GM21825 (cell line): Measurements from ENCODE around the gene CXCL14.

Source experiments
- ATAC-seq: cut with Tn5 transposase; IDR thresholded peaks from one replicate; pipeline ENCODE4 v1.9.1; 2021; ENCODE audit warnings: mild to moderate bottlenecking, moderate library complexity; ENCODE audit not compliant: unreplicated experiment

CXCL14 gene

GRCh38 chr5:135578685-135579341, at the start of gene CXCL14:
TSS of gene CXCL14 (minus strand) at chr5:135578991. CDS start at chr5:135578778, 213 bp downstream.
- no peak for ATAC-seq

GRCh38 chr5:135626636-135627035, 47.8 kb upstream of the CXCL14 start:
- no peak for ATAC-seq

- no peak for ATAC-seq
These were observed 47.2 kb upstream of the CXCL14 start for GRCh38 chr5:135625961-135626360.

- ATAC-seq = no peak
These were observed 46.7 kb upstream of the CXCL14 start for GRCh38 chr5:135625486-135625885.

GRCh38 chr5:135625061-135625460, 46.3 kb upstream of the CXCL14 start:
- ATAC-seq = no peak

GRCh38 chr5:135623186-135623715, 44.5 kb upstream of the CXCL14 start:
- no peak for ATAC-seq

- no peak for ATAC-seq
These were observed 36.9 kb upstream of the CXCL14 start for GRCh38 chr5:135615581-135616260.

GRCh38 chr5:135615171-135615570, 36.4 kb upstream of the CXCL14 start:
- no peak for ATAC-seq

GRCh38 chr5:135609981-135610380, 31.2 kb upstream of the CXCL14 start:
- no peak for ATAC-seq

- no peak for ATAC-seq
These were observed 30.1 kb upstream of the CXCL14 start for GRCh38 chr5:135608761-135609443.

- ATAC-seq = no peak
These were observed 29.6 kb upstream of the CXCL14 start for GRCh38 chr5:135608361-135608760.

- no peak for ATAC-seq
These were observed 27.6 kb upstream of the CXCL14 start for GRCh38 chr5:135606431-135606830.

- no peak for ATAC-seq
These were observed 26.4 kb upstream of the CXCL14 start for GRCh38 chr5:135605221-135605620.

- no peak for ATAC-seq
These were observed 25.3 kb upstream of the CXCL14 start for GRCh38 chr5:135604056-135604455.

GRCh38 chr5:135602882-135603721, 24.3 kb upstream of the CXCL14 start:
- no peak for ATAC-seq

GRCh38 chr5:135601466-135601865, 22.7 kb upstream of the CXCL14 start:
- ATAC-seq = no peak

GRCh38 chr5:135600971-135601381, 22.2 kb upstream of the CXCL14 start:
- no peak for ATAC-seq

GRCh38 chr5:135600152-135600570, 21.4 kb upstream of the CXCL14 start:
- no peak for ATAC-seq

GRCh38 chr5:135599421-135600151, 20.8 kb upstream of the CXCL14 start:
- no peak for ATAC-seq
